IPS-NIHi11 (cell line): ENCODE measurements around the gene SBK1.
A peak's percentile ranks its signal among the peaks of the same experiment; 100 is the strongest.
"Not testable (repeated sequence)": the region's sequence is repeated elsewhere in the genome, so short reads cannot be mapped to it uniquely, and the experiment has no call there.

Experiments
- DNase-seq: peaks from one replicate; pipeline ENCODE4 v3.0.0; 2012; ENCODE audit warnings: mixed read lengths, low spot score

SBK1 gene

GRCh38 chr16:28291651-28292626 lies at the start of gene SBK1:
SBK1 (plus strand) TSS chr16:28292525; CDS start chr16:28317392, 24,867 bp downstream.
- peak; percentile 99 for DNase-seq

- DNase-seq: not testable (repeated sequence)
Observed at GRCh38 chr16:28249483-28249882, 42.8 kb upstream of the SBK1 start.

- no peak for DNase-seq
Observed at GRCh38 chr16:28250999-28251398, 41.3 kb upstream of the SBK1 start.

GRCh38 chr16:28254158-28254557 lies 38.2 kb upstream of the SBK1 start:
- DNase-seq: no peak

DNA sequence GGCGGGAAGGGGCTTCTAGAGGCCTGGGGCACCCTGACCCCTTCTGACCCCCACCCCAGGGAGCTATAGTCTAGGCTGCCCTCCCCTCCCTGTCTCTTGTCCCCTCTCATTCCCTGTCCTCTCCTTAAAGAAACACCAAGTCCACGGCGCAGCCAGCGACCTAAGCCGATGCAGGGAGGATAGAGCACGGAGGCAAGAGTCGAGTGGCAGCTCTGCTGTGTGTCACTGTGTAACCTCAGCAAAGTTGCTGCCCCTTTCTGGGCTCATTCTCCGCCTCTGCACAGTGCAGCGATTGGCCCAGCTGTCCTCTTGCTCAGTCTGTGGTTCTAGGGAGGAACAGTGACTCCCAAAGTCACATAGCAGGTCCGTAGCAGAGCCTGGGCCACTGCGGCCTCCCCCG lies 36.5 kb upstream of the SBK1 start:
- no peak for DNase-seq

- DNase-seq: no peak
Observed at GRCh38 chr16:28257256-28257655, 35.1 kb upstream of the SBK1 start.

GRCh38 chr16:28258567-28258966 lies 33.8 kb upstream of the SBK1 start:
- DNase-seq: peak; percentile 70

DNA sequence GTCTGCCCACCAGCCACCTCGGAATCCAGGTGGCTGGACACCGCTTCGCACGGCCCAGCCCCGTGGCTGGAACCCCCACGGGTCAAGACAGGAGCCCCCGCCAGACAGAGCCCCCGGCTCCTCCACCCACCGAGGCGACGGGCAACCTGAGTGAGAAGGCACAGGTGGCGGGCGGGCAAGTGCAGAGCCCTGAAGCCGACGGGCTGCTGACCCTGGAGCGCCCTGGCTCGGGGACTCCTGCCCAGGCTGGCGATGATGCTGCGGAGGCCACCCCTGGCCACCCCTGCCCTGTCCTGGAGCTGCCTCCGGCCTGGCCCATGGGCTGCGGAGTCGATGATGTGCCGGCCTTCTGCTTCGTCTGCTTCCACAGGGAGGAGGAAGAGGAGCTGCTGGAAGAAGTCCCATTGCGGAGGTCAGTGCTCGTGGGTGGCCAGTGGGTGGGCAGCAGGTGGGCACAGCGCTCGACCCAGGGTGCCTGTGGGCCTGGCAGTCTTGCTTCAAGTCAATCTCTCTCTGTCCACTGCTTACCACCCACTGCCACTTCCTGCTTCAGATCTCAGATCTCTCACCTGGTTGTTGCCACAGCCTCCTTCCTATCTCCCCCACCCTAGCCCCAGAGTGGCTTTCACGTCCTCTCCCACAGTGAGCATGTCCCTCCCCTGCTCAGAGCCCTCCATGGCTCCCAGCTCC lies 33.1 kb upstream of the SBK1 start:
- no peak for DNase-seq

DNA sequence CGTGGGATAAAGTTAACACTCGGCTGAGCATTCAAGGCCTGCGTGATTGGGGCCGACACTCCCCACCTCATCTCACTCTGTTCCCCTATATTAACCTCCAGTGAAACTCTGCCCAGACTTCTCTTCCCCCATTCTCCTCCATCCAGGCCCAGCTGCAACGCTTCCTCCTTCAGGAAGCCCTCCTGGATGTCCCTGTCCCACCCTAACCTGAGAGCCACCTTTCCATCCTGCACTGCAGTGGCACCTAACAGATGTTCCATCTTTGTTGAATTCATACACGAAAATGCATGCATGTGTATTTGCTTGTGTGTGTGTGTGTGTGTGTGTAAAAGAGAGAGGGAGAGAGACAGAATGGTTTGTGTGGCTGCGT lies 32.6 kb upstream of the SBK1 start:
- DNase-seq: no peak

GRCh38 chr16:28260193-28260592 lies 32.1 kb upstream of the SBK1 start:
- no peak for DNase-seq

- DNase-seq: no peak
Observed at GRCh38 chr16:28261942-28262341, 30.4 kb upstream of the SBK1 start.

GRCh38 chr16:28263305-28263704 lies 29.0 kb upstream of the SBK1 start:
- no peak for DNase-seq

- peak; percentile 51 for DNase-seq
Observed at GRCh38 chr16:28264656-28265055, 27.7 kb upstream of the SBK1 start.

- no peak for DNase-seq
Observed at GRCh38 chr16:28265822-28266221, 26.5 kb upstream of the SBK1 start.

GRCh38 chr16:28267356-28267755 lies 25.0 kb upstream of the SBK1 start:
- no peak for DNase-seq

DNA sequence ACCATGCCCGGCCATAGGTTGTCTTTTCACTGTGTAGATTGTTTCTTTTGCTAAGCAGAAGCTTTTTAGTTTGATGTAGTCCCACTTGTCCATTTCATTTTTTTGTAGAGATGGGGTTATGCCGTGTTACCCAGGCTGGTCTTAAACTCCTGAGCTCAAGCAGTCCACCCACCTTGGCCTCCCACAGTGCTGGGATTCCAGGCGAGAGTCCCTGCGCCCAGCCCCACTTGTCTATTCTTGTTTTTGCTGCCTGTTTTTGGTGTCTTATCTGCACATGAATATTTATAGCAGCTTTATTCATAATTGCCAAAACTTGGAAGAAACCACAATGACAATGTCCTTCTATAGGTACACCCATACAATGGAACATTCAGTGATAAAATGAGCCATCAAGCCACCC lies 18.8 kb upstream of the SBK1 start:
- no peak for DNase-seq

DNA sequence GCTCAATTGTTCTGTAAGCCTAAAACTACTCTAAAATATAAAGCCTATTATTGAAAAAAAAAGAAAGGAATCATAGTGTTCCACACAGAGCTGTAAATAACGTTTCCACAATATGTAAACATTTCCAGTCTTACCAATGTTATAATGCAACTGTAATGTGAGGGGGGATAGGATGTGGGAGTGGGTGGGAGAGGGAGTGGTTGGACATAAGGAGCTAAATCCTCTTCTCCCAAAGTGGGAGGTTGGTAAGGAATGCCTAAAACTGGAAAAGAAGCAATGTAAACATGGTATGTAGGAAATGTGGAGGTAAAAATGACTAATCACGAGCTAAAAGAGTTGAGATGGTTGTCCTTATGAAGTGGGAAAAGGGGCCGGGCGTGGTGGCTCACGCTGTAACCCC lies 17.6 kb upstream of the SBK1 start:
- DNase-seq: no peak

DNA sequence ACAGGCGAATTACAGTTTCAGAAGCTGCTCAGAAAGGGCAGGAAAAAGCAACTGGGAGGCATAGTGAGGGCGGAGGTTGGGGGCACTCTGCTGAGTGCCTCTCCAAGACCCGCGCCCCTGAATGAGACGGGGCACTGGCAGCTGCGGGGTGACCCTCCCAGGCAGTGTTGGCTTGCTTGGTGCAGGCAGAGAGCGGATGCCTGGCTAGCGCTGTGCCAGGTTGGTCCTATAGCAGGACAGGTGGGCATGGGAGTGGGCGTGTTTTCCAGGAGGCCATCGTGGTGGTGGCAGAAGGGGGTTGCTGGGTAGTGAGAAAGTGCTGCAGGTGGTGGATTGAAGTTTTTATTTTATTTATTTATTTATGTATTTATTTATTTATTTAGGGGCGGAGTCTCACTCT lies 16.0 kb upstream of the SBK1 start:
- DNase-seq: no peak

- peak; percentile 86 for DNase-seq
Observed at GRCh38 chr16:28277537-28278388, 14.6 kb upstream of the SBK1 start.

DNA sequence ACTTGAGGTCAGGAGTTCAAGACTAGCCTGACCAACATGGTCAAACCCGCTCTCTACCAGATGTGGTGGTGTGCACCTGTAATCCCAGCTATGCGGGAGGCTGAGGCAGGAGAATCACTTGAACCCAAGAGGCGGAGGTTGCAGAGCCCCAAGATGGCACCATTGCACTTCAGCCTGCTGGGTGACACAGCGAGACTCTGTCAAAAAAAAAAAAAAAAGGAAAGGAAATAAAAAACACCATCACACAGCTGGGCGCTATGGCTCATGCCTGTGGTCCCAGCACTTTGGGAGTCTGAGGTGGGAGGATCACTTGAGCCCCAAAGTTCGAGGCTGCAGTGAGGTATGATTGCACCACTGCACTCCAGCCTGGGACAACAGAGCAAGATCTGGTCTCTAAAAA lies 13.3 kb upstream of the SBK1 start:
- DNase-seq: no peak

DNA sequence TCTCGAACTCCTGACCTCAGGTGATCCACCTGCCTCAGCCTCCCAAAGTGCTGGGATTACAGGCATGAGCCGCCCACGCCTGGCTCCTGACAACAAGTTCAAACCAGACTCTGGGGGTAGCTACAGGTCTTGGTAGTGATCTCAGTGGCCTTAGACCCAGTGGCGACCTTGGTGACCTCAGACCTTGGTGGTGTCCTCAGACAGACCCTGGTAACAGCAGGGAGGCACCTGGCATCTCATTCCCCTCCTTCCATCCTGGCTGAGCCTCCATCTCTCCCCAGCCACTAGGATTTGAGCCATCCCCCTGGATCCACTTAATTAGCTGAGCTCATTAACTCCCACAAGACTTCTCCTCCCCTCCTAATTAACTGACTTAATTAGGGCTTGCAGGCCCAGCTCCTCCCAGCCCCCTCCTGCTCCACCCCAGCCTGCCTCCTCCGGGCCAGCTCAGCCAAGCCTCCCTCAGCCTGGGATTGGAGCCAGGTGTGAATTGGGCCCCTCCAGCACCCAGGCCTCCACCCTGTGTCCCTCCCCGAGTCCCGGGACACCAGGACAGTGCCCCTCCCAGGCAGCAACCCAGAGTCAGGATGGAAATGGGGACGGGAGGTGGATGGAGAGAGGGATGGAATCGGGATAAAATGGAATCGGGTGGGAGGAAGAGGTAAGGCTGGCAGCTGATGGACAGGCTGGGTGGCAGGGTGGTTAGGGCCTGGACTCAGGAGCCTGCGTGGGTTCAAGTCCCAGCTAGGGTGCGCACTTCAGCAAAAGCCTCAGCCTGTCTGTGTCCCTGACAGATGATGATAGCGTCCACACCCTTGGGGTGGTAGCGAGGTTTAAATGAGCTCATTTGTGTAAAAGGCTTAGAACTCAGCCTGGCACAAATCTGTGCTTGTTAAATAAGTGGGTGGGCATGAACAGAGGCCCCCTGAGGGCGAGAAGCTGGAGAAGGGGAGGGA lies 11.2 kb upstream of the SBK1 start:
- no peak for DNase-seq
